Measurements from ENCODE around the gene ARL6IP6.

DNA sequence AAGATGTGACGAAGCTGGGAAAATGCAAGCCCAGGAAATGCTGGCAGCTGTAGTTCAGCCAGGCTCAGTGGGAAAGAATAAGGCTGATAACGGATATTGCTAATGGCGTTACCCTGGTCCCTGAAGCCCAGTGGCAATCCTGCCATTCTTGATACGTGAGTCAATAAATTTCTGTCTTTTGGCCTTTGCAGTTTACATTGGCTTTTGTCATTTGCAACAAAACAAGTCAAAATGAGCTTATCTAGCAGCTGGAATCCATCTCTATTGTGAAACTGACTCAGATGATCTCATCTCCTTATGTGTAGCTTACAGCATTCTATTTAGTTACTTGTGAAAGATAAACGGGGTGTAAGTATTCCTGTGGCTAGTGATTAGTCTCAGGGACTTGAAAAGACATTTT, 43.8 kb downstream of the ARL6IP6 start:
- TF ChIP-seq, protein P1, sequence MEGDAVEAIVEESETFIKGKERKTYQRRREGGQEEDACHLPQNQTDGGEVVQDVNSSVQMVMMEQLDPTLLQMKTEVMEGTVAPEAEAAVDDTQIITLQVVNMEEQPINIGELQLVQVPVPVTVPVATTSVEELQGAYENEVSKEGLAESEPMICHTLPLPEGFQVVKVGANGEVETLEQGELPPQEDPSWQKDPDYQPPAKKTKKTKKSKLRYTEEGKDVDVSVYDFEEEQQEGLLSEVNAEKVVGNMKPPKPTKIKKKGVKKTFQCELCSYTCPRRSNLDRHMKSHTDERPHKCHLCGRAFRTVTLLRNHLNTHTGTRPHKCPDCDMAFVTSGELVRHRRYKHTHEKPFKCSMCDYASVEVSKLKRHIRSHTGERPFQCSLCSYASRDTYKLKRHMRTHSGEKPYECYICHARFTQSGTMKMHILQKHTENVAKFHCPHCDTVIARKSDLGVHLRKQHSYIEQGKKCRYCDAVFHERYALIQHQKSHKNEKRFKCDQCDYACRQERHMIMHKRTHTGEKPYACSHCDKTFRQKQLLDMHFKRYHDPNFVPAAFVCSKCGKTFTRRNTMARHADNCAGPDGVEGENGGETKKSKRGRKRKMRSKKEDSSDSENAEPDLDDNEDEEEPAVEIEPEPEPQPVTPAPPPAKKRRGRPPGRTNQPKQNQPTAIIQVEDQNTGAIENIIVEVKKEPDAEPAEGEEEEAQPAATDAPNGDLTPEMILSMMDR (IDR thresholded peaks at IDR 0.05): no peak
- TF ChIP-seq POLR2A (IDR thresholded peaks at IDR 0.05): no peak

Measured in uterus (tissue), 2 donors.